ENCODE measurements around the gene GALNT9.

DNA sequence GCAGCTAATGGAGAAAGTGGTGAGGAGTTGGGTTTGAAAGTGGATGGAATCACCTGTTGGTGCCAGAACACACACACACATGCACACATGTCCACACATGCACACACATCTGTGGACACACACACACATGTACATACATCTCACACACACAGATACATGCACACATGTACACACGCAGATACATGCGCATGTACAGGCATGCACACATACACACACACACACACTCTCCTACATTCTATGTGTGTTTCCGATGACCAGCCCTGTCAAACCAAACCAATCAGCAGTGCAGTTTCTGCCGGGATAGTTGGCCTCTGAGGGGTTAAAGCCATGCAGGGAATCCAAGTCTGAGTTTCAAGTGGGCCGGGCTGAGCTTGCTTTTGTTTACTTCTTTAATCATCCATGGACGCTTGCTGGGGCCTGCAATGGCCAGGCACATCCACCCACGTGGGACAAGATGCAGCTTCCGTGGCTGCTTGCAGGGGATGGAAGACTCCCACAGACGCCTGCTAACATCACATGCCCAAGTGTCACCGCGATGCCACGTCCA is 52.5 kb downstream of the GALNT9 start:
- TF ChIP-seq CTCF (IDR thresholded peaks at IDR 0.05 in 8 of 11, conservative IDR thresholded peaks at IDR 0.05 in 3 of 11) (no peak), POLR2AphosphoS5 (IDR thresholded peaks at IDR 0.05) (no peak)
